HS-5 (cell line): Measurements from ENCODE around the gene LRRC39.

Experiments used
- DNase-seq: peaks from one replicate; pipeline ENCODE4 v3.0.0-alpha.2; 2012; ENCODE audit warnings: low read depth

The LRRC39 gene

DNA sequence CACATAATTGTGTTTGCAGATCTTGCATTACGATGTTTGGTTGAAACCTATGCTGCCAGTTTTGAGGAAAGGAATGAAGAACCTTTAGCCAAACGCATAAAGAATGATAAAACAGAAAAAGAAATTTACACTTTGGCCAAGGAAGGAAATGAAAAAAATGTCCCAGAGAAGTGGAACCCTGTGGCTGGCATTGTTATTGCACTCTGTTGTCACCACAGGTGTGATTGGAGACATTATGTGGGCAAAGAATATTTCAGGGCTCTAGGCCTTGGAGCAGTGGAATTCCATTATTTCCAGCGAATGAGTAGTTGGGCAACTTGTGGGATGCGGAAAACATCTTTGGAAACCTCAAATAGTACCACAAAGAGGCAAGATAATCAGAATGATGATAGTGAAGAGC, 30.2 kb downstream of the LRRC39 start:
- DNase-seq: no peak

DNA sequence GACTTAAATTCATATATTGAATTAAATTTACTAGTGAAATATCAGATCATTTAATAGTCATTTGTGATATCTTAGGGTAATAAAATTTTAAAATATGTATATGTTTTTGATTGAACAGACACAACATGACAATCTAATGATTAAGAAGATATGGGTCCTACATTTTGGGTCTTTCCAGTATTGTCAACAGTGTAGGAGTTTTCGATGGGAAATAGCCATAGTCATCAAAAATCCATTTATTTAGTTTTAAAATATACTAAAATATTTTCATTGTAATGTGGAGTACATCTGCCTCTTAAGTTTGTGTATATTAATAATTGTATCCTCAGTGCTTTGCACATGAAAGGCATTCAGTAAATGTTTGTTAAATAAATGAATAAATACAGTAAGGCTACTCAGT, 31.1 kb downstream of the LRRC39 start:
- no peak for DNase-seq

DNA sequence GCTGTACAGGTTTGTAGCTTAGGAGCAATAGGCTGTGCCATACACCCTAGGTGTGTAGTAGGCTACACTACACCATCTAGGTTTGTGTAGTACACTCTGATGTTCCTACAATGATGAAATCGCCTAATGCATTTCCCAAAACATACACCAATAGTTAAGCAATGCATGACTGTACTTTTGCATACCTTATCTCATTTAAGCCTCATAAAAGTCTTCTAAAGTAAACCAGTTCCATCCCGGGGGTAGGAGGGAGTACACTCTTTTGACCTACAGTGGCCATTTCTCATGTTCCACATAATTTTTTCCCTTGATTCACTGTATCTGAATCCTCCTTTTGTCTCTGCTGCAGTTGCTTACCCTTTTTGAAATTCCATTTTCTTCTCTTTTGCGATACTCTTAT, 32.9 kb downstream of the LRRC39 start:
- DNase-seq: no peak

DNA sequence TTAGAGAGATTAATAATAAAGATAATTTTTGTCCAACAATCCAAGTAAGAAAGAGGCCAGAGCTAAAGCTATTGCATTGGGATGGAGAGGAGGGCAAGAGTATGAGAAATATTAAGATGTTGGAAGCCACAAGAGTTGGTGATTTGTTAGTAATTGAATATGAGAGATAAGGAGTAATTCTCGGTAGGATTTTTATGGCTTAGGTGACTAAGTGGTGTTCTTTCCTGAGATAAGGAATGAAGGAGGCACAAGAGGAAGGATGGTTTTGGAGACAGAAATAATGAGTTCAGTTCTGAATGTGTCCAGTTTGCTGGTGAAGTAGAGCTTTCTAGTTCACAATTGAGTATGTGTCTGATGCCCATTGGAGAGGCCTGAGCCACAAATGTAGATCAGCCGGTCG, 35.7 kb downstream of the LRRC39 start:
- DNase-seq: no peak

- no peak for DNase-seq
These were observed 36.9 kb downstream of the LRRC39 start for GRCh38 chr1:100141192-100141591.

DNA sequence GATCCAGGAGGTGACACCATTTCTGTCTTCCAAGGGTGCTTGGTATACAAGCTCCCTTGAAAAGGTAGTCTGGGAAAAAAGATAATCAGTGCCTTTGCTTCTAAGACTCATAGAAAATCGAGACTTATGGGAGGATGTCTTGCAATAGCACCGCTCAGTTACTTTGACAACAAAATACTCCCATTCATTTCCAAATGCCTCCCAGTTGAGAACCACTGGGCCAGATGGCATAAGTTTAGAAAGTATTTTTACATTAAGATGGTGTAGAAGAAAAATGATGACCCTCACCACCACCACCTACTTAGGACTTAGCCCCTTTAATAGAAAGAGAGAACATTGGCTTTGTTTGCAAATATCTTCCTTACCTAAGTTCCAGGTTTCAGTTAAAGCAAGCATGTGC, 40.5 kb downstream of the LRRC39 start:
- DNase-seq: no peak

DNA sequence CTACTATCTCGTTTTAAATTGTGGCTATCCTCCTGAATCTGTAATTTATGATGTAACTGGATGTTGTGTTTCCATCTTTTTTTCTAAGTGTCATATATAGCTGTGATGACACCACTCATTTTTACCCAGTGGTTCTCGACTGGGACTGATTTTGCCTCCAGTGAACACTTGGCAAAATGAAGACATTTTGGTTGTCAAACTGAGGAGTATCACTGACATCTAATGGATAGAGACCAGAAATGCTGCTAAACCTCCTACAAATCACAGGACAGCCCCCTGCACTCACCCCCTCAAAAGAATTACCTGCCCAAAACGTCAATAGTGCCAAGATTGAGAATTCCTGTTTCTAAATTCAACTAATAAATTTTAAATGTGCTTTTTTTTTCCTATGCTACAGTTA, 43.2 kb downstream of the LRRC39 start:
- DNase-seq: no peak

DNA sequence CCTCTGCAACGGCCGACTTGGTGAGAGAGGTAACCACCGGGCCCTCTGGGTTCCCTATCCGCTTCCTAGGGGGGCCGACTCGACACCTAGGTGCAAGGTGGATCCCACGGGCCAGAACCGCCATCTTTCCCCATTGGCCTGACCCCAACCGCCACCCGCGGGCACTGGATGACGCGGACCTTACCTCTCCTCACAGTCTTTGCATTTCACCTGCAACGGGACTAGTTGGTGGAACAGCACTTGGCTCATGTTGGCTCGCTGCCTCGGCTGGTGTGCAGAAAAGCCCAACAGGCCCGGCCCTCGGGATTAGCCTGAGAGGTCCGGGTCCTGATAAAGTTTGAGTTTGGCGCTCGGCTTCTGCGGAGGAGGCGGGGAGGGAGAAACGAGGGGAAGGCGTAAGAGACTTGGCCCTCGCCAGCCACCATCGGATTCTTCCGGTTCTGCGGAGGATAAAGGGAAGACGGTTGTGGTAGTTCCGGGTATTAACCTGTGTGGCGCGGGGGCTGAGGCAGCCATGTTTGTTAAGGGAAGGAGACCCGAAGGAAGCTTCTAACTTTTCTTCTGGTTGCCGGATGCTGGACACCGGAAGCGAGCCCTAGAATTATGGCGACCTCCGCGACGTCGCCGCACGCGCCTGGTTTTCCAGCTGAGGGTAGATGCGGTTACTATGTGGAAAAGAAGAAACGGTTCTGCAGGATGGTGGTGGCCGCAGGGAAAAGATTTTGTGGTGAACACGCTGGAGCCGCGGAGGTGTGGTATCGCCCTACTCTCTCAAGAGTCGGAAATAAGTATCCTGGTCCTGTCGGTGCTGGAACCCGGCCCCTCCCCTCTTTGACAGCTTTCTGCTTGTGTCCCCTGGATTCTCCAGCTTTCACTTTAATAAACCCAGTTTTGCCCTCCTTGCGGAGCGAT, 45.2 kb downstream of the LRRC39 start, which contains the start of the genes SASS6 and TRMT13:
Gene SASS6, minus strand, starts transcription at position 365 of the 912 bp plus-strand sequence. Its CDS starts 116 bp downstream, at position 249.
Gene TRMT13, plus strand, starts transcription at position 598 of the 912 bp plus-strand sequence. Its CDS starts 6 bp downstream, at position 604.
- peak; percentile 89 for DNase-seq

GRCh38 chr1:100131623-100132022, 46.4 kb downstream of the LRRC39 start:
- DNase-seq: no peak

- no peak for DNase-seq
These were observed 47.4 kb downstream of the LRRC39 start for GRCh38 chr1:100130552-100131077.

DNA sequence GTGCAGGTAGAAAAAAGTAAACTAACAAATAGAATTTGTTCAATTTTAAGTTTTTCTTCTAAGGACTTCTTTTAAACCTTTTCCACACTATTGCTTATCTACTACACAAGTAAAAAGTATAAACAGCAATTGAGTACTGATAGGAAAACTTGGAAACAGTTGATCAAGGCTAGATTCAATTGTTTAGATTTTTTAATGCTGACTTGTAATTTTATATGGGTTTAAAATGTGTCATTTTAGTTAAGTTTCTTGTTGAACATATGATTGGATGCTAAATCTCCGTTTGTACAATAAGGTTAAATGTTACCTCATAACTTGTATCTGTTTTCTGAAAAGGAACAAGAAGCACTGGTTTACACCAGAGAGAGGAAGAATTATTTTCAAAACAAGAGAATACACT, 50.8 kb downstream of the LRRC39 start:
- DNase-seq: no peak

- DNase-seq: no peak
These were observed 55.9 kb downstream of the LRRC39 start for GRCh38 chr1:100122177-100122576.

DNA sequence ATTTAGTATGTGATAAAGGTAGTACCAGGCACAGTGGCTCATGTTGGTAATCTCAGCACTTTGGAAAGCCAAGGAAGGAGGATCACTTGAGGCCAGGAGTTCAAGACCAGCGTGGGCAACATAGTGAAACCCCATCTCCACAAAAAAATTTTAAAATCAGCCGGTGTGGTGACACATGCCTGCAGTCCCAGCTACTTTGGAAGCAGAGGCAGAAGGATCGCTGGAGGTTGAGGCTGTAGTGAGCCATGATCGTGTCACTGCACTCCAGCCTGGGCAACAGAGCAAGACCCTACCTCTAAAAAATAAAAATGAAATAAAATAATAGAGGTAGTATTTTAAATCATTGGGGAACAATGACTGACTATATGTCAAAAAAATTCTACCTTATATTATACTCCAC, 62.5 kb downstream of the LRRC39 start:
- DNase-seq: no peak

- no peak for DNase-seq
These were observed 68.4 kb downstream of the LRRC39 start for GRCh38 chr1:100109554-100110066.

DNA sequence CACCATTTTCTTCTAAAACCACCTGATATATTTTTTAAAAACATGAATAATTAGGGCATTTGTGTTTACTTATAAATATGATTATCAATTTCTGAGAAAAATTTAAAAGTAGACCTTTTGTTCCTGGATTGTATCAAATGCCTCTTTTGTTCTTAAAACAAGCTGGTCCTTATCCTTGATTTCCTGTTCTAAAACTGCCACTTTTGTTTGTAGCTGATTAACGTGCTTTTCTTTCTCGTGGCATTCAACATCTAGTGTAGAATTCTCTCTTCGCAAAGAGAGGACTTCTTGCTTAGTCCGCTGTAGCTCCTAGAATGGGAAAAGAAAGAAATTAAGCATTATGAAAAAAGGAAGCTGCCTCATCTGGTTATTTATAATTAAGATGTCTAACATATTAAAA, 70.4 kb downstream of the LRRC39 start:
- no peak for DNase-seq

- DNase-seq: no peak
These were observed 76.5 kb downstream of the LRRC39 start for GRCh38 chr1:100101564-100101963.

GRCh38 chr1:100100202-100100601, 77.9 kb downstream of the LRRC39 start:
- no peak for DNase-seq
